Neural progenitor cell (in vitro differentiated cells): ENCODE measurements around the gene LRFN5. TPM values are rescaled to one million over a fixed set of nuclear protein-coding genes. Genes with fewer than 3 reads are reported as not detected.

Source experiments
- DNase-seq: peaks from one replicate; pipeline ENCODE4 v3.0.0-alpha.2; 2016; ENCODE audit warnings: low spot score
- H2AFZ ChIP-seq: fragments of 200-600 bp; sonication (generic); replicated peaks from 2 replicates; pipeline ENCODE4 v1.6.1; 2016; ENCODE audit warnings: antibody characterized with exemption
- H3F3A ChIP-seq: fragments of 200-600 bp; sonication (generic); 2 replicates; pipeline ENCODE4 v1.6.1; 2016; ENCODE audit warnings: antibody characterized with exemption, low read depth
- H3K27ac ChIP-seq: fragments of 200-600 bp; sonication (generic); 2 replicates; pipeline ENCODE4 v1.5.1; 2016; ENCODE audit warnings: mild to moderate bottlenecking
- H3K27me3 ChIP-seq: fragments of 200-600 bp; sonication (generic); 2 replicates; pipeline ENCODE4 v1.6.1; 2016; ENCODE audit warnings: mild to moderate bottlenecking, moderate library complexity
- H3K36me3 ChIP-seq: fragments of 200-600 bp; sonication (generic); 2 replicates; pipeline ENCODE4 v1.5.1; 2016
- H3K4me1 ChIP-seq: fragments of 200-600 bp; sonication (generic); 2 replicates; pipeline ENCODE4 v1.6.1; 2016; ENCODE audit warnings: mixed run types
- H3K4me2 ChIP-seq: fragments of 200-600 bp; sonication (generic); 2 replicates; pipeline ENCODE4 v1.6.1; 2016
- H3K4me3 ChIP-seq: fragments of 200-600 bp; sonication (generic); 2 replicates; pipeline ENCODE4 v1.5.1; 2016
- H3K79me2 ChIP-seq: fragments of 200-600 bp; sonication (generic); 2 replicates; pipeline ENCODE4 v1.6.1; 2016; ENCODE audit warnings: low read depth
- H3K9ac ChIP-seq: fragments of 200-600 bp; sonication (generic); 2 replicates; pipeline ENCODE4 v1.6.1; 2016
- H3K9me3 ChIP-seq: fragments of 200-600 bp; sonication (generic); 2 replicates; pipeline ENCODE4 v1.5.1; 2016; ENCODE audit warnings: low read depth
- H4K20me1 ChIP-seq: fragments of 200-600 bp; sonication (generic); 2 replicates; pipeline ENCODE4 v1.6.1; 2016; ENCODE audit warnings: low read depth
- H3K27ac Mint-ChIP-seq: 3 replicates; pipeline ENCODE4 v1.8.0; 2021; ENCODE audit warnings: mixed read lengths
- H3K27me3 Mint-ChIP-seq: 2 replicates; pipeline ENCODE4 v1.8.0; 2022; ENCODE audit warnings: low read depth, mild to moderate bottlenecking, inconsistent platforms, moderate library complexity, mixed read lengths; ENCODE audit not compliant: insufficient read depth
- H3K36me3 Mint-ChIP-seq: 3 replicates; pipeline ENCODE4 v1.8.0; 2021; ENCODE audit warnings: mixed read lengths
- H3K4me1 Mint-ChIP-seq: 3 replicates; pipeline ENCODE4 v1.8.0; 2021; ENCODE audit warnings: mixed read lengths
- H3K4me3 Mint-ChIP-seq: 3 replicates; pipeline ENCODE4 v1.8.0; 2021; ENCODE audit warnings: mild to moderate bottlenecking, moderate library complexity, mixed read lengths
- H3K9me3 Mint-ChIP-seq: 3 replicates; pipeline ENCODE4 v1.8.0; 2020; ENCODE audit warnings: mixed read lengths
- CTCF ChIP-seq: fragments of 200-600 bp; sonication (generic); IDR thresholded peaks from 2 replicates; pipeline ENCODE4 v1.5.1; 2017; ENCODE audit warnings: antibody characterized with exemption, mild to moderate bottlenecking
- EZH2 ChIP-seq: fragments of 200-600 bp; sonication (generic); IDR thresholded peaks from 2 replicates; pipeline ENCODE4 v1.6.1; 2017; ENCODE audit warnings: antibody characterized with exemption, mild to moderate bottlenecking, moderate library complexity
- EZH2phosphoT487 ChIP-seq: fragments of 200-600 bp; sonication (generic); IDR thresholded peaks from 2 replicates; pipeline ENCODE4 v1.6.1; 2017; ENCODE audit warnings: antibody characterized with exemption
- total RNA-seq: library from RNA; depleted of rRNA; stranded (reverse); fragments of >200 nt; gene quantifications from 2 replicates; pipeline ENCODE4 v1.2.3, GENCODE V29; 2015; ENCODE audit warnings: low replicate concordance

Gene LRFN5
- total RNA-seq, 1 donor from 2014 or later = 0.49 TPM

GRCh38 chr14:41817626-41818025 lies 210.9 kb downstream of the LRFN5 start:
- Histone ChIP-seq H3K27me3 (no peaks in the 10 kb centered on the region), H2AFZ (no peak overlapping the region), H3K27ac (no peak overlapping the region), H3K4me1 (no peaks in the 10 kb centered on the region), H3K36me3 (no peaks in the 10 kb centered on the region), H3K4me2 (no peak overlapping the region), H3K4me3 (no peak overlapping the region), H3K79me2 (no peaks in the 10 kb centered on the region), H3K9me3 (no peaks in the 10 kb centered on the region), H3F3A (no peaks in the 10 kb centered on the region), H3K9ac (no peak overlapping the region), H4K20me1 (no peaks in the 10 kb centered on the region)
- TF ChIP-seq CTCF (no peak), EZH2 (no peak), EZH2phosphoT487 (no peak)
- Mint-ChIP-seq H3K9me3 (peaks cover 3% of the 10 kb centered on the region), H3K4me1 (no peaks in the 10 kb centered on the region), H3K27me3 (no peaks in the 10 kb centered on the region), H3K4me3 (no peak overlapping the region), H3K36me3 (no peaks in the 10 kb centered on the region), H3K27ac (no peak overlapping the region)
- DNase-seq = no peak

- Histone ChIP-seq H3F3A (no peaks in the 10 kb centered on the region), H3K4me3 (no peak overlapping the region), H3K4me2 (no peak overlapping the region), H3K27ac (no peak overlapping the region), H3K4me1 (no peaks in the 10 kb centered on the region), H3K9ac (no peak overlapping the region), H3K9me3 (no peaks in the 10 kb centered on the region), H3K79me2 (no peaks in the 10 kb centered on the region), H2AFZ (no peak overlapping the region), H4K20me1 (no peaks in the 10 kb centered on the region), H3K27me3 (no peaks in the 10 kb centered on the region), H3K36me3 (no peaks in the 10 kb centered on the region)
- no peak overlapping the region for H3K27ac Mint-ChIP-seq
- no peaks in the 10 kb centered on the region for H3K27me3 Mint-ChIP-seq
- no peak overlapping the region for H3K4me3 Mint-ChIP-seq
- peaks cover 8% of the 10 kb centered on the region for H3K9me3 Mint-ChIP-seq
- TF ChIP-seq EZH2phosphoT487 (no peak), CTCF (peak; percentile 37)
- H3K36me3 Mint-ChIP-seq = no peaks in the 10 kb centered on the region
- no peaks in the 10 kb centered on the region for H3K4me1 Mint-ChIP-seq
- DNase-seq = no peak
Measured at GRCh38 chr14:41824441-41824840, 217.8 kb downstream of the LRFN5 start.

GRCh38 chr14:41825622-41826021 lies 218.9 kb downstream of the LRFN5 start:
- no peaks in the 10 kb centered on the region for H3K36me3 Mint-ChIP-seq
- H3K36me3 ChIP-seq = no peaks in the 10 kb centered on the region
- no peak overlapping the region for H2AFZ ChIP-seq
- H3K27ac Mint-ChIP-seq = no peak overlapping the region
- H4K20me1 ChIP-seq = no peaks in the 10 kb centered on the region
- no peaks in the 10 kb centered on the region for H3F3A ChIP-seq
- H3K27me3 Mint-ChIP-seq = no peaks in the 10 kb centered on the region
- H3K4me1 Mint-ChIP-seq = no peaks in the 10 kb centered on the region
- H3K27me3 ChIP-seq = no peaks in the 10 kb centered on the region
- H3K4me2 ChIP-seq = no peak overlapping the region
- no peaks in the 10 kb centered on the region for H3K9me3 ChIP-seq
- H3K79me2 ChIP-seq = no peaks in the 10 kb centered on the region
- H3K4me3 ChIP-seq = no peak overlapping the region
- TF ChIP-seq EZH2 = no peak
- no peak for TF ChIP-seq CTCF
- TF ChIP-seq EZH2phosphoT487 = no peak
- H3K4me3 Mint-ChIP-seq = no peak overlapping the region
- H3K27ac ChIP-seq = no peak overlapping the region
- DNase-seq = no peak
- peaks cover 8% of the 10 kb centered on the region for H3K9me3 Mint-ChIP-seq
- no peaks in the 10 kb centered on the region for H3K4me1 ChIP-seq
- H3K9ac ChIP-seq = no peak overlapping the region
